ENCODE data around the gene ZNF106.

DNA sequence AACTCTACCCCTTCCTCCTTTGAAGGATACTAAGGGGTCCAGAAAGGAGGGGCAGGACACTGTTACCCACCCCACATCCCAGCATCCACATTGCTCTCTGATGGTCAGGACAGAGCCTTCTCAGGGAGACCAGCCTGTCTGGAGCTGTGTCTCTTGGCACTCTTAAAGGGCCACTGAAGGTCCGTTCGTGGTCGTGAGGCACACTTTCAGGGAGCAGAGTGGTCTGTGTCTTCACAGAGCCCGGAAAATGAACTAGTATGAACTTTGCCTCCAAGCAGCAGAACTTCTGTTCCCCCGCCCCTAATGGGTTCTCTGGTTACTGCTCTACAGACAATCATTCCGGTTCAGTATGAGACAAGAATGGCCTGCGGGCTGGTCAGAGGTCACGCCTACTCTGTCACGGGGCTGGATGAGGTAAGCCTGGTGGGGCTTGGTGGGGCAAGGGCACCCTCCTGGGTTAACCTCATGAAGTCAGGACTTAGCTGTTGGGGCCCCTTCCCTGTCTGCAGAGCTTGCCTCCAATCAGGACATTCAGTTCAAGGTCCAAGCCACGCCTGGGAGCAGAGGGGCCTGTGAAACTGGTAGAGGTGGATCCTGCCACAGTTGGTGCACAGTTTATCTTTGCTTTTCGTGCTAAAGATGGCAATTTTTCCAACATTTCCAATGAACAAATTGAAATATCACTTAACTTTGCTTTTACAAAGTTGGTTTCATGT, 98.5 kb downstream of the ZNF106 start:
- TF ChIP-seq POLR2A (IDR thresholded peaks at IDR 0.05; ENCODE audit: extremely low read depth, insufficient read length) = no peak
- TF ChIP-seq, protein P1, sequence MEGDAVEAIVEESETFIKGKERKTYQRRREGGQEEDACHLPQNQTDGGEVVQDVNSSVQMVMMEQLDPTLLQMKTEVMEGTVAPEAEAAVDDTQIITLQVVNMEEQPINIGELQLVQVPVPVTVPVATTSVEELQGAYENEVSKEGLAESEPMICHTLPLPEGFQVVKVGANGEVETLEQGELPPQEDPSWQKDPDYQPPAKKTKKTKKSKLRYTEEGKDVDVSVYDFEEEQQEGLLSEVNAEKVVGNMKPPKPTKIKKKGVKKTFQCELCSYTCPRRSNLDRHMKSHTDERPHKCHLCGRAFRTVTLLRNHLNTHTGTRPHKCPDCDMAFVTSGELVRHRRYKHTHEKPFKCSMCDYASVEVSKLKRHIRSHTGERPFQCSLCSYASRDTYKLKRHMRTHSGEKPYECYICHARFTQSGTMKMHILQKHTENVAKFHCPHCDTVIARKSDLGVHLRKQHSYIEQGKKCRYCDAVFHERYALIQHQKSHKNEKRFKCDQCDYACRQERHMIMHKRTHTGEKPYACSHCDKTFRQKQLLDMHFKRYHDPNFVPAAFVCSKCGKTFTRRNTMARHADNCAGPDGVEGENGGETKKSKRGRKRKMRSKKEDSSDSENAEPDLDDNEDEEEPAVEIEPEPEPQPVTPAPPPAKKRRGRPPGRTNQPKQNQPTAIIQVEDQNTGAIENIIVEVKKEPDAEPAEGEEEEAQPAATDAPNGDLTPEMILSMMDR (IDR thresholded peaks at IDR 0.05; ENCODE audit: low read depth, low read length) = no peak

All from NB4 (cell line).